HG03521 (cell line): Measurements from ENCODE around the gene SLC16A3.
A peak's percentile ranks its signal among the peaks of the same experiment; 100 is the strongest.
"Not testable (repeated sequence)": the region's sequence is repeated elsewhere in the genome, so short reads cannot be mapped to it uniquely, and the experiment has no call there.

Source experiments
- ATAC-seq: cut with Tn5 transposase; IDR thresholded peaks from one replicate; pipeline ENCODE4 v1.9.1; 2021; ENCODE audit warnings: mild to moderate bottlenecking, moderate library complexity; ENCODE audit not compliant: unreplicated experiment

Gene SLC16A3

DNA sequence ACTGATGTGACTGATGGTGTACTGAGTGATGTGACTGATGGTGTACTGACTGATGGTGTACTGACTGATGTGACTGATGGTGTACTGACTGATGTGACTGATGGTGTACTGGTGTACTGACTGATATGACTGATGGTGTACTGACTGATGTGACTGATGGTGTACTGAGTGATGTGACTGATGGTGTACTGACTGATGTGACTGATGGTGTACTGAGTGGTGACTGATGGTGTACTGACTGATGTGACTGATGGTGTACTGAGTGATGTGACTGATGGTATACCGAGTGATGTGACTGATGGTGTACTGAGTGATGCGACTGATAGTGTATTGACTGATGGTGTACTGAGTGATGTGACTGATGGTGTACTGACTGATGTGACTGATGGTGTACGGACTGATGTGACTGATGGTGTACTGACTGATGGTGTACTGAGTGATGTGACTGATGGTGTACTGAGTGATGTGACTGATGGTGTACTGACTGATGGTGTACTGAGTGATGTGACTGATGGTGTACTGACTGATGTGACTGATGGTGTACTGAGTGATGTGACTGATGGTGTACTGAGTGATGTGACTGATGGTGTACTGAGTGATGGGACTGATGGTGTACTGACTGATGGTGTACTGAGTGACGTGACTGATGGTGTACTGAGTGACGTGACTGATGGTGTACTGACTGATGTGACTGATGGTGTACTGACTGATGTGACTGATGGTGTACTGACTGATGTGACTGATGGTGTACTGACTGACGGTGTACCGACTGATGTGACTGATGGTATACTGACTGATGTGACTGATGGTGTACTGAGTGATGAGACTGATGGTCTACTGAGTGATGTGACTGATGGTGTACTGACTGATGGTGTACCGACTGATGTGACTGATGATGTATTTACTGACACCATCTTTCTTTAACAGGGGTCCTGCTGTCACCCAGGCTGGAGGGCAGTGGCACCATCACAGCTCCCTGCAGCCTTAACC, 31.4 kb downstream of the SLC16A3 start:
- not testable (repeated sequence) for ATAC-seq

DNA sequence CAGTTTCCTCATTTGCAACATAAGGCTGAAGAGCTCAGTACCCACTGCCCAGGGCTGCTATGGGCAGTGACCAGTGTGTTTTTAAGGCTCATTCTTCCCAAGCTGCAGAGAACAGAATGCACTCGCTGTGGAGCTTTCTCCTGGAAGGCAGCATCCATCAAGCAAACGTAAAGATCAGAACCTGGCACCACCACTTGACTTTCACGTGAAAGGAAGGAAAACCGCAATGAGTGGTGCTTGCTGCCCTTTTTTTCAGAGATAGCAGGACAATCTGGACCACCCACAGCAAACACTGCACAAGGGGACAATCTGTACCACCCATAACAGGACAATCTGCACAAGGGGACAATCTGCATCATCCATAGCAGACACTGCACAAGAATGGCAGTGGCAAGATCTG, 33.5 kb downstream of the SLC16A3 start:
- ATAC-seq, result no peak

GRCh38 chr17:82263641-82264040, 34.8 kb downstream of the SLC16A3 start:
- no peak for ATAC-seq

- ATAC-seq, result no peak
Measured at GRCh38 chr17:82266142-82266541, 37.3 kb downstream of the SLC16A3 start.

DNA sequence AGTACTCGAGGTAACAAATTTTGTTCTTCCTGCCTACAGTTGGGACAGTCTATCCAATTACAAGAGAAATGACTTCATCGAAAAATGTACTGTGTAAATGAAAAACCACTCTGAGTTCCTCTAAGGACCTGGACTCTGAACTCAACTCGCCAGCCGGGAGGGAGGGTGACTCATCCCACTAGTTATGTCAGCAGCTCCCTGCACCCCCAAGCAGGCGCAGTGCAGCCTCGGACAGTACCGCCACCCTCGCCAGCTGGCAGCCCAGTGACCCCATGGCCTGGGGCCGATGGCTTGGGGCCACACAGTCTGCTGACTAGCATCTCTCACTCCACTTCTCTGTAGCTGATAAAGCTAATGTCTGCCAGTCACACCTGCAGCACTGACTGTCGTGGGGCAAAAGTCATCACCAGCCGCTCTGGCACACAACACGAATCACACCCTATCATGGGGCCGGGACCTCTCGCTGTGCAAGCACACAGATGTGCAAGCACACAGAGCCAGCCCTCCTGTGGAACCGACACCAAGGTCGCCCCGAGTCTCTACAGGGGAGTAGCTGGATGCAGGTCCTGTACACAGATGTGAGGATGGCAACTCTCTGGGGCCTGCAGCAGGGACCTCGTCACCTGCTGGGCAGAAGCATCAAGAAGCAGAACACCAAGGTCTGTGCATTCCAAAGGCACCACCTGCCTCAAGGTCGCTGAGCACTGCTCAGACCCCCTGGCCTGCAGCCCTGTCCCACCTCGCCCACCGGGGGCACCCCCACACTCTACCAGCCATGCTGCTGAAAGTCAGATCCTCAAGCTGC, 38.9 kb downstream of the SLC16A3 start:
- ATAC-seq, result no peak

DNA sequence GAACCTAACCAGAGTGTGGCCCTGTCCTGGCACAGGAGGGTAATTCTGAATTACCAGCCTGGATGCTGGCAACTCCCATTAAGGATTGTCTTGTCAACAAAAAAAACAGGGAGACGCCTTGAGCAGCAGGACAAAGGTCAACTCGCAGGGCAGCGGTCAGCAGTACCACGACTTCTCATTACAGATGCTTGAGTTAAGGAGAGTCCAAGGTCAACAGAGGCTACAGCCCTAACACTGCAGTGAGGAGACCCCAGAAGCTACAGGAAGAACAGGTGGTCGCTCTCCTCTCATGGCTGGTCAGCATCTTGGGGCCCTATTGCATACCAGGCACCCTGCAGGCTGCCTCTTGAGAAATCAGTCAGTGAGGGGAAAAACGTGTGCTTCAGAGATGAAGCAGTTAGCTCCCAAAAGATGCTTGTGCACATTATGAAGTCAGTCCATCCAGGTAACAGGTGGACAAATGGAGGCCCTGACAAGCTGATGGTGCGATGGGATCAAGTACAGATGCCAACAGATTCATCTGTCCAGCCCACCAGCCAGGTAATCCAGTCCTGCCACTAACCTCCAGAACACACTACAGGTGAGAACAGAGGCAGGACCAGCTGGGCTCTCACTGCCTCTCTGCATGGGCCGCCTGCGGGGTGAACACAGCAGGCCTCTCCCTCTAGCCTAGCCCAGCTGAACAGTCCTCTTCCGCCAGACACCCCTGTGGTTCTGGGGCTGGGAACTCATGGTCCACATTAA, 40.5 kb downstream of the SLC16A3 start:
- no peak for ATAC-seq

- no peak for ATAC-seq
Measured at GRCh38 chr17:82269882-82270500, 41.1 kb downstream of the SLC16A3 start.

- ATAC-seq, result no peak
Measured at GRCh38 chr17:82270651-82271050, 41.8 kb downstream of the SLC16A3 start.

- no peak for ATAC-seq
Measured at GRCh38 chr17:82271401-82271800, 42.6 kb downstream of the SLC16A3 start.

DNA sequence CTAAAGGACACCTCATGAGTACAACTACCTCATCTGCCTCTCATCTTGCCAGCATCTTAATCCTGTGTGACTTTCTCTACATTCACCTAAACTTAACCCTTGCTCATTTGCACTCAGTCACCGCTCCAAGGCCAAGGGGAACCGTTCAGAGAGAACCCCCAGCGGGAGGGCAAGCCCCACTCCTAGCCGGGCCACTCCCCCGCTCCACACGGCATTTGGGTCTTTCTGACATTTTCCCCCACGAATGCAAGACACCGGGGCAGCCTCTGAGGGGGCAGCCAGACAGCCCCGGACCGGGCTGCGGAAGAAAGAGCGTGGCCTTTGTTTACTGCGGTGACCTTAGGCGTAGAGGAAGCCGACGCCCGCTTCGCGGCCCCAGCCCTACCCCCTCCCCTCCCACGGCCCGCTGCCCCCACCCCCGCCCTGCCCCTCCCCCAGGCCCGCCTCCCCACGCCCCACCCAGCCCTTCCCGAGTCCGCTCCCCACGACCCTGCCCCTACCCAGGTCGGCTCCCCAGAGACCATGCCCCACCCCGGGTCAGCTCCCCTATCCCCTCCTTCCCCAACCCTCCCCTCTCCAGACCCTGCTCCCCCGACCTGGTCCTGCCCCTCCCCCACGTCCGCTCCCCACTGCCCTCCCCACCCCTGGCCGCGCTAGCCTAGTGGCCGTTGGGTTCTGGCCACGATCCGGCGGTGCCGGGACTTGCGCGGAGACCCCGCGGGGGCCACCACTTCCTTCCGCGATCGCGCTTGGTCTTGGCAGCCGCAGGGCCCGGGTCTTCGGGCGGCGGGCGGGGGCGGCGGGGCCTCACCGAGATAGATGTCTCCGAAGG, 43.9 kb downstream of the SLC16A3 start:
- ATAC-seq, result peak; percentile 3

GRCh38 chr17:82273327-82274133, 44.7 kb downstream of the SLC16A3 start, which contains the start of gene CSNK1D:
CSNK1D (minus strand) TSS chr17:82273700; CDS start chr17:82273381, 319 bp downstream.
- peak; percentile 75 for ATAC-seq

DNA sequence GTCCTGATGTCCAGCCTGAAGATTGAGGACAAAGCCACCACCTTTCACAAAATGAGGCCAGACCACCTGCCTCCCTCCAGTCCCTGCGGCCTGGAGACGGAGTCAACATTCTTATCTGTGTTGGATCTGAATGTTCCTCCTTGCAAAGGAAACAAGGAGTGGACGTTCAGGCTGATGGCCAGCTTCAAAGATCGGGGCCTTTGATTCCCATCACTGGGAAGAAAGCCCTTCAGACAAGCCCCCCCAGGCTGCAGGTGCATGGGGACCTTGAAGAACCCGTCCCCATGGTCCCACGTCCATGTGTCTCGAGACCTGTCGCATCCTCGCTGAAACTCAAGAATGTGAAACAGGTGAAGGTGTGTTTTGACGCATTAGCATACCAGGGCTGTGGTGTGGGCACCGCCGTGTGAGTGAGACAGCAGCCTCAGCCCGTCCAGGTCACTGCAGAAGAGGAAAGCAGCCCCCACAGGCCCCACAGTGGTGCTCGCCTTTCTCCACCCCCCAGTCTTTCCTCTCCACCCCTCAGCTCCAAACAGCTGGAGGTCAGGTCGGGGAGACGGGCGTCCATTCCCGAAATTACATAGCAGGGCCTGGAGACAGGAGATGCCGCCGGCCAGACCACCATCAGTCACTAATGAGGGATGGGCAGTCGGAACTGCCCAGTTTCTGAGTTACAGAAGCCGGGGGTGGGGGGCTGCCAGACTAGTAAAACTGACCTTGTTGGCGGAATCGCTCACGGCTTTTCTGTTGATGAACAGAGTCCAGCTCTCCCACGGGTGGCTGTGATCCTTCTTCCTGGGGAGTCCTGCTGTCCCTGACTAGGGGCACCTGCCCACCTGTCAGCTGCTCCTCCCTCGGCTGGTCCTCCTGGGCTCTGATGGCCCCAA, 45.5 kb downstream of the SLC16A3 start:
- ATAC-seq, result no peak

DNA sequence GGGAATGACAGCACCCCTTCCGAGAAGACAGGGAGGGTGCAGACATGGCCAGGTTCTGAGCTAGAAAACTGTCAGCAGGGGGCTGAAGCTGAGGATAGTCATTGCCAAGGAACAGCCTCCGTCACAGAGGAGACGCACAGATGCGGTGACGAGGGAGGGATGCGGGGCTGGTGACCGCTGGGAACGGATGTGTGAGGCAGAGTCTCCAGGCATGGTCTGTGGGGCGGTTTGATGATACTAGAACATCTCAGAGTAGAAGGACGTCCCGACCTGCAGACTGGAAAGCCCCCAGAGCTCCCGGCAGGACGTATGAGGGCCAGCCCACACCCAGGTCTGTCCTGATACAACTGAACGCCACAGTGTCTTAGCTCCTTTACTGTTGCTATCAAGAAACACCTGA, 46.5 kb downstream of the SLC16A3 start:
- ATAC-seq, result no peak

- no peak for ATAC-seq
Measured at GRCh38 chr17:82276938-82277337, 48.1 kb downstream of the SLC16A3 start.

GRCh38 chr17:82277851-82278250, 49.0 kb downstream of the SLC16A3 start:
- ATAC-seq, result no peak

- ATAC-seq, result no peak
Measured at GRCh38 chr17:82278308-82278707, 49.5 kb downstream of the SLC16A3 start.

DNA sequence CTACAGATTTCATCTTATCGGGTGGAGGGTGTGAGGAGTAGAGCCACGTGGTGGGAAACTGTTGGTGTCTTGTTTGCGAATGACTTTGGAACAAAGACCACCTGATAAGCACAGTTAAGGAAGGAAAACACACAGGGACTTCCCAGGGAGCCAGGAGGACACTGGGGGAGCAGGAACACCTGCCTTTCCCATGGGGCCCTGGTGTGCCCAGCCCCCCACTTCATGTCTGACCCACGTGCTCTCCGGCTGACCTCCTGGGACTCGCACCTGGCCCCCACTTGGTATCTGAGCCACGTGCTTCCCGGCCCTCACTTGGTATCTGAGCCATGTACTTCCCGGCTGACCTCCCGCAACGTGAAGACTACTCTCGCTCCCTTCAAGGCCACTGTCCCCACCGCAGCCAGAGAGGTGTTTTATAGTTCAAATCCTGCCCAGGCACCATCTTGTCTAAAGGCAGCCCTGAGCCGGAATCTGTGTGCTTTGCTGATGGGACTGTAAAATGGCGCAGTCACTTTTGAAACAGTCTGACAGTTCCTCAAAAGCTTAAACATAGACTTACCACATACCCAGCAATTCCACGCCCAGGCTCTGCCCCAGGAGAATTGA, 50.0 kb downstream of the SLC16A3 start:
- ATAC-seq, result no peak
